CD4-positive, alpha-beta memory T cell (primary cell): ENCODE results near the gene E2F4. TPM values are rescaled to one million over a fixed set of nuclear protein-coding genes. Genes with fewer than 3 reads are reported as not detected.

Experiments used
- CTCF ChIA-PET: fragments of 350-600 bp; sonication (Branson Sonifier 250); formaldehyde crosslinking; loops from one replicate; lab custom pipeline; 2021; ENCODE audit warnings: inconsistent platforms; ENCODE audit not compliant: partially characterized antibody; lab: Charles Lee
- POLR2A ChIA-PET: fragments of 350-600 bp; sonication (Branson Sonifier 250); formaldehyde crosslinking; loops from one replicate; lab custom pipeline; 2021; ENCODE audit not compliant: partially characterized antibody; lab: Charles Lee
- DNase-seq, 5 donors: peaks; one replicate each; pipeline versions ENCODE4 v3.0.0 to v3.0.0-alpha.2; 2020 to 2022; ENCODE audit warnings: mixed read lengths in 1 of 5
- H3K27ac ChIP-seq: one replicate; pipeline ENCODE4 v1.7.0; 2013; ENCODE audit warnings: low read depth, low read length
- H3K27me3 ChIP-seq: 2 replicates; pipeline ENCODE4 v1.7.0; 2013; ENCODE audit warnings: mild to moderate bottlenecking, low read length, moderate library complexity; ENCODE audit not compliant: insufficient read depth
- H3K36me3 ChIP-seq: 2 replicates; pipeline ENCODE4 v1.7.0; 2013; ENCODE audit warnings: mild to moderate bottlenecking, low read length, moderate library complexity; ENCODE audit not compliant: insufficient read depth
- H3K4me1 ChIP-seq: 2 replicates; pipeline ENCODE4 v1.7.0; 2013; ENCODE audit warnings: mild to moderate bottlenecking, low read length, moderate library complexity; ENCODE audit not compliant: insufficient read depth
- H3K4me3 ChIP-seq, 2 donors: one replicate each; pipeline ENCODE4 v1.7.0; 2013; ENCODE audit warnings: low read length in 2 of 2, mild to moderate bottlenecking in 1 of 2
- H3K9me3 ChIP-seq, 2 donors: one replicate each; pipeline ENCODE4 v1.7.0; 2013; ENCODE audit warnings: low read length in 2 of 2, control low read depth in 1 of 2; ENCODE audit not compliant: control insufficient read depth in 1 of 2
- H3K27ac Mint-ChIP-seq, 7 donors: one replicate each; pipeline ENCODE4 v1.8.0; 2020 to 2021; ENCODE audit warnings: mixed read lengths in 7 of 7, mild to moderate bottlenecking in 6 of 7, inconsistent platforms in 3 of 7, moderate library complexity in 3 of 7
- H3K27me3 Mint-ChIP-seq, 2 donors: one replicate each; pipeline ENCODE4 v1.8.0; 2020 to 2021; ENCODE audit warnings: mixed read lengths in 2 of 2
- H3K36me3 Mint-ChIP-seq, 2 donors: one replicate each; pipeline ENCODE4 v1.8.0; 2020 to 2021; ENCODE audit warnings: mixed read lengths in 2 of 2, inconsistent platforms in 1 of 2, mild to moderate bottlenecking in 1 of 2
- H3K4me1 Mint-ChIP-seq, 4 donors: one replicate each; pipeline ENCODE4 v1.8.0; 2020 to 2021; ENCODE audit warnings: mixed read lengths in 4 of 4, mild to moderate bottlenecking in 1 of 4
- H3K4me3 Mint-ChIP-seq, 8 donors: one replicate each; pipeline ENCODE4 v1.8.0; 2020 to 2021; ENCODE audit warnings: mixed read lengths in 8 of 8, mild to moderate bottlenecking in 7 of 8, moderate library complexity in 6 of 8, inconsistent platforms in 3 of 8
- H3K9me3 Mint-ChIP-seq, 8 donors: one replicate each; pipeline ENCODE4 v1.8.0; 2020 to 2021; ENCODE audit warnings: mixed read lengths in 8 of 8, mild to moderate bottlenecking in 5 of 8, inconsistent platforms in 3 of 8, moderate library complexity in 1 of 8
- intact Hi-C: fragments of 100-400 bp; cut with micrococcal nuclease; formaldehyde crosslinking; loops from one replicate; pipeline ENCODE4 v1.15.1; 2023
- polyA plus RNA-seq, 2 donors: library from polyadenylated mRNA; unstranded; fragments of 300-500 nt; fragmentation: Illumina TruSeq; gene quantifications; one replicate each; pipeline ENCODE4 v1.2.3, GENCODE V29; 2021
- total RNA-seq, 2 experiments: library from RNA; stranded (reverse); gene quantifications; one replicate each; pipeline ENCODE4 v1.2.3, GENCODE V29; 2021

E2F4 gene, protein sequence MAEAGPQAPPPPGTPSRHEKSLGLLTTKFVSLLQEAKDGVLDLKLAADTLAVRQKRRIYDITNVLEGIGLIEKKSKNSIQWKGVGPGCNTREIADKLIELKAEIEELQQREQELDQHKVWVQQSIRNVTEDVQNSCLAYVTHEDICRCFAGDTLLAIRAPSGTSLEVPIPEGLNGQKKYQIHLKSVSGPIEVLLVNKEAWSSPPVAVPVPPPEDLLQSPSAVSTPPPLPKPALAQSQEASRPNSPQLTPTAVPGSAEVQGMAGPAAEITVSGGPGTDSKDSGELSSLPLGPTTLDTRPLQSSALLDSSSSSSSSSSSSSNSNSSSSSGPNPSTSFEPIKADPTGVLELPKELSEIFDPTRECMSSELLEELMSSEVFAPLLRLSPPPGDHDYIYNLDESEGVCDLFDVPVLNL
- total RNA-seq (10 to 100 TPM; 87.3 to 91.3 TPM), polyA plus RNA-seq (10 to 100 TPM; 53.6 to 81.1 TPM)

DNA sequence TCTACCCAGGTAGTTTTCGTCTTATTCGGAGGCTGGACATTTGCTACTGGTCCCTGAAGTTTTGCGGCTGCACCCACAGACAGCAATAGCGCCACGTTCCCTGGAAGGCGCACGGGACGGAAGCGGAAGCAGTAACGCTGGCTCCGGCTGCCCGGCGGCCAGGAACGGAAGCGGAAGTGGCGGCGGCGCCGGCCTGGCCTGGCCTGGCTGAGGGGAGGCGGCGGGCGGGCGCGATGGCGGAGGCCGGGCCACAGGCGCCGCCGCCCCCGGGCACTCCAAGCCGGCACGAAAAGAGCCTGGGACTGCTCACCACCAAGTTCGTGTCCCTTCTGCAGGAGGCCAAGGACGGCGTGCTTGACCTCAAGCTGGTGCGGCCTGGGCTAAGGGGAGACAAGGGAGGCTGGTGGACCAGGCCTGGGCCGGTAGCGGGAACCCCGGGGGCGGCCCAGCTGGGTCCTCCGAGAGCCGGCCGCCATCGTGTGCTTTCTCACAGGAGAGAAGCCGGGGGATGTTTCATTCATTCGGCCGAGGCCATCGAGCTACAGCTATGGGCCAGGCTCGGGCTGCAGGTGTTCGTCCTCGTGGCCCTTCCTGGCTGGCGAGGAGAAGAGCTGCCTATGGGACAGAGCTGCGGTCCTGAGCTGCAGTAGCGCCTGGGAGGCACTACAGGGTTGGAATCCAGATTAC lies at the start of gene E2F4:
Gene E2F4, plus strand, starts transcription at position 161 of the 687 bp plus-strand sequence. Its CDS starts 73 bp downstream, at position 234.
- peak within 1 kb of the TSS; percentile 80 for H3K27ac ChIP-seq
- Mint-ChIP-seq H3K27me3 (no peaks in the 10 kb centered on the region), H3K36me3 (peaks cover 17 to 44% of the 10 kb centered on the region in 2 donors), H3K4me3 (peak within 1 kb of the TSS; percentile 86 to 96 (median 90)), H3K9me3 (peaks cover 0 to 2% (median 0%) of the 10 kb centered on the region in 8 donors), H3K27ac (peak within 1 kb of the TSS; percentile 84 to 95 (median 91)), H3K4me1 (peaks cover 24 to 50% (median 41%) of the 10 kb centered on the region in 4 donors)
- peaks cover 30% of the 10 kb centered on the region for H3K4me1 ChIP-seq
- intact Hi-C loops: loop anchor here (2.0 kb wide), 2 partner anchors 35 to 55 kb away; partner anchors contain the start of genes FHOD1 and TMEM208
- CTCF ChIA-PET: interaction anchor here (1.1 to 1.7 kb wide), 4 partner anchors 9 to 35 kb away, joined by 3 to 4 read pairs (median 4); partner anchors contain the start of genes FBXL8 and TRADD
- peak within 1 kb of the TSS; percentile 84 to 87 for H3K4me3 ChIP-seq
- H3K27me3 ChIP-seq: no peaks in the 10 kb centered on the region
- no peaks in the 10 kb centered on the region for H3K9me3 ChIP-seq
- POLR2A ChIA-PET: interaction anchor here (0.7 to 2.4 kb wide), 16 partner anchors 10 to 299 kb away, joined by 3 to 15 read pairs (median 4); partner anchors contain the start of genes HSF4 and TMEM208
- DNase-seq: peak; percentile 80 to 85 (median 83)
- H3K36me3 ChIP-seq: peaks cover 34% of the 10 kb centered on the region

DNA sequence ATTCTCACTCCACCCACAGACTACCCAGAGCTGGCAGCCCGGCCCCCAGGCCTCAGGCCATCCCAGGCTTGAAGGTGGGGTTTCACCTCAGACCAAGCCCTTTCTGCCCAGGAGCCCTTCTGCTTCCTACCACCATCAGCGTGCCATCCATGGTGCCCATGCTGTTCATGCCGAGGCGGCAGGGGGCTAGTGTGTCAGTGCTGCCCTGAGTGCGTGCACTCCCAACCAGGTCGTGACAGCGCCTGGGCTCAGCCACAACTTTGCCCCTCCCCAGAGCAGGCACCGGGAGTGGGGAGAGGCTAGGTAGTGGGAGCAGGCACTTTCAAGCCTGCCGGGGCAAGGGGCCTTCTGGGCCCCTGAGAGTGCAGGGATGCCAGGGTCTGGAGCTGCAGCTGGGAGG lies 49.6 kb upstream of the E2F4 start:
- no peaks in the 10 kb centered on the region for H3K4me1 ChIP-seq
- H3K27me3 ChIP-seq: no peaks in the 10 kb centered on the region
- Mint-ChIP-seq H3K36me3 (peaks cover 32 to 61% of the 10 kb centered on the region in 2 donors), H3K4me1 (peaks cover 0 to 1% (median 0%) of the 10 kb centered on the region in 4 donors), H3K27me3 (no peaks in the 10 kb centered on the region), H3K4me3 (no peak overlapping the region), H3K27ac (no peak overlapping the region), H3K9me3 (no peaks in the 10 kb centered on the region)
- H3K36me3 ChIP-seq: peaks cover 40% of the 10 kb centered on the region
- no peak overlapping the region for H3K4me3 ChIP-seq
- POLR2A ChIA-PET: interaction anchor here (1.6 kb wide), 1 partner anchor 13 kb away, joined by 4 read pairs; no protein-coding TSS in a partner anchor
- H3K9me3 ChIP-seq: no peaks in the 10 kb centered on the region
- H3K27ac ChIP-seq: no peak overlapping the region
- no peak for DNase-seq
- intact Hi-C loops: no loop called here
- CTCF ChIA-PET: interaction anchor here (0.7 to 1.5 kb wide), 3 partner anchors 10 to 125 kb away, joined by 3 to 6 read pairs (median 3); no protein-coding TSS in a partner anchor

DNA sequence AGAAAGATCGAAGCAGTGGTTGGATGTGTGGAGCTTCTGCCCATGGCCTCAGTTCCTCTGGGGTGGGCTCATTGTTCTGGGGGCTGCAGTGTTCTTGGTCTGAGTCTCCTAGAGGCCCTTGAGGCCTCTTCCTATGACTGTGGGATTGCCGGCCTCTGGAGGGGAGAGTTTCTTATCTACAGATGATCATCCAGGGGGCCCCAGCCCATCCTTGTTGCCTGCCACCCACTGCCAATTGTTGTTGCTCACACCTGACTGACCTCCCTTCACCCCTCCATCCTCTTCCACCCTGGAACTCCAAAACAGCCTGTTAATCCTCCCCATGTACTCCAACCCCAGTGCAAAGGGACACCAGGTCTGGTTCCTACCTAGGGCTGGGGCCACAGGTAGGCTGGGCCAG lies 47.0 kb upstream of the E2F4 start:
- Mint-ChIP-seq H3K9me3 (peaks cover 0 to 5% (median 0%) of the 10 kb centered on the region in 8 donors), H3K27me3 (no peaks in the 10 kb centered on the region), H3K36me3 (peaks cover 42 to 50% of the 10 kb centered on the region in 2 donors), H3K4me1 (peaks cover 2 to 12% (median 4%) of the 10 kb centered on the region in 4 donors), H3K4me3 (no peak overlapping the region), H3K27ac (peak overlapping the region in 3 of 7 donors; percentile 16 to 79 (median 53))
- Histone ChIP-seq H3K4me3 (no peak overlapping the region), H3K27me3 (no peaks in the 10 kb centered on the region), H3K36me3 (peaks cover 29% of the 10 kb centered on the region), H3K27ac (no peak overlapping the region), H3K9me3 (no peaks in the 10 kb centered on the region), H3K4me1 (no peaks in the 10 kb centered on the region)
- intact Hi-C loops: no loop called here
- ChIA-PET CTCF (interaction anchor here (0.8 kb wide), 1 partner anchor 10 kb away, joined by 3 read pairs; no protein-coding TSS in a partner anchor), POLR2A (interaction anchor here (1.0 to 1.7 kb wide), 2 partner anchors 9 to 15 kb away, joined by 3 to 4 read pairs; partner anchors contain the start of genes FBXL8 and TRADD)
- no peak for DNase-seq

DNA sequence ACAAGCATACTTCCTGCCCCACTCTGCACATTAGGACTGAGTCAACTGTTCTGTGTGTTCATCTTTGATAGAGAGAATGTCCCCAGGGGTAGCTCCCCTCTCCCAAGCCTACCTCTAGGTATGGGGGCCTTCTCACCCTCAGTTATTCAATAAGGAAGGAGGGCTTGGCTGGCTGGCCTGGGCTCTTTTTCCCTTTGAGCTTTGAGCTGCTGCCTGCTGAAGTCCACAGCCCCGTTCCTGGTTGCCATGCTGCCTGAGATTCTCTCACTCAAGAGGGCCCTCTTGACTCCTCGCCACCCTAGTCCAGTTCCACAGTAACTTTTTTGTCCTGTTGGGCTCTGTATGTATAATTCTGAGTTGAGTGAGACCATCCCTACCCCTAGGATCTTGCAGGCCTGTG lies 46.2 kb upstream of the E2F4 start:
- Histone ChIP-seq H3K4me3 (no peak overlapping the region), H3K4me1 (peaks cover under 1% of the 10 kb centered on the region), H3K9me3 (no peaks in the 10 kb centered on the region), H3K27ac (no peak overlapping the region), H3K36me3 (peaks cover 21% of the 10 kb centered on the region), H3K27me3 (no peaks in the 10 kb centered on the region)
- ChIA-PET CTCF (interaction anchor here (0.8 kb wide), 1 partner anchor 10 kb away, joined by 3 read pairs; no protein-coding TSS in a partner anchor), POLR2A (no interaction called here)
- Mint-ChIP-seq H3K4me1 (peaks cover 2 to 12% (median 4%) of the 10 kb centered on the region in 4 donors), H3K4me3 (no peak overlapping the region), H3K36me3 (peaks cover 34 to 42% of the 10 kb centered on the region in 2 donors), H3K27ac (peak overlapping the region in 2 of 7 donors; percentile 22 to 77), H3K9me3 (peaks cover 0 to 5% (median 0%) of the 10 kb centered on the region in 8 donors), H3K27me3 (no peaks in the 10 kb centered on the region)
- no peak for DNase-seq
- intact Hi-C loops: no loop called here

DNA sequence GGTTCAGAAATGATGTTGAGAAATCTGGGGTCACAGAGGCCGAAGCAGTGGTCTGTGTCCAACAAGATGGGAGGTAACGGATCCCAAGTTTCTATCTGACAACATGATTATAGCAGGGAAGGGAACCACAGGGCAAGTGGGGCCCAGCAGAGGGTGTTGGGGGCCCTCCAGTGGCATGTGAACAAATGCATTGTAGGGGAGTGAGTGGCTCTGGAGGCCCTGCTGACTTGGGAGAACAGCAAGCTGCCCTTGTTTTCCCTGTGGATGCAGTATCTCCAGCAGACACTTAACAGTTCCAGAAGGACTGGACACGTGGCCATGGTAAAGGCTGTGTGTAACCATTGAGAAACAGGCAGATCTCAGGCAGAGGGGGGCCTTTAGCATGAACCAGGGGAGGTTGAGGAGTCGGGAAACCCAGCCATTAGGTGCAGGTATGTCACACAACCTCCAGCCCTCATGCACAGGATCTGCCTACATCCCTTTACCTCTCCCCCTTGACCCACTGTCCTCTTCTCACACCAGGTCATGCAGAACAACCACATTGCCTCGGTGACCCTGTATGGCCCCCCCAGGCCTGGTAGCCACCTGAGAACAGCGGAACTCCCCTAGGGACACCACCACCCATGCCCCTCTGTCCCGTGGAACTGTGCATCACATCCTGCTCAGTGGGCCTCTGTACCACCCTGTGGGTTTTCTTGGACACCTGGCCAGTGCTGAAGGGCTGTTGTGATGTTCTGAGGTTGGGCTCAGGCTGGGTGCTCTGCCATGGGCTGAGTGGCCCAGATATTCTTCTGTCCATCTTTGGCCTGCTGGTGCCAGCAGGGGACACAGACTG lies 45.2 kb upstream of the E2F4 start:
- CTCF ChIA-PET: no interaction called here

DNA sequence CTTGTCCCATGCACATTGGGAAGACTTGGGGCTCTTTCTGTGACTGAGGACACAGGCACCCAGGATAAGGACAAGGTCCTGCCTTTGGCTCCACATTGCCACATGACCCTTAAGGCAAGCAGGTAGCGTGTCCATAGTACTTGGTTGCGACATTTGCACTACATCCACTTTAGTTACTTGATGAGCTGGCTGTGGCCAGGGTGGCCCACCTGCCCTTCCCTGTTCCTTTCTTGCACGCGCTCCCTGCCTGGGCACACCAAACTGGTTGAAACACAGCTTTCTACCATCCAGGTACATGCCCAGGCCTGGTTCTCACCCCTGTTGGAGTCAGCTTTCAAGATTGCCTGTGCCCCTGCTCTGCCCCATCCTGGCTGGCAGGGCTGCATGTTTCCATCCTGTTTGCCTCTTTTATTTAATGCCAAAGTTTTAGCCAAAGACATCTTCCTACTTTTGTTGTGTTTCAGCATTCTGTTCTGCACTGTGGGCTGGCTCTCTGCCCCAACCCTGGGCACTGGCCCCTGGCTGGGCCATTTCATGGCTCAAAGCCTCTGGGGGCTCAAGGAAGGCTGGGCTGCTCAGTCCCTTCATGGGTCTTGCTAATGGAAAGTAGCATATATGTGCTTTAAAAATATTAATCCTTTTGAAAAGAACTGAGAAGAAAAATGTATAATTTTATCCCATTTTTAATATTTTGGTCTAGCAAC lies 44.4 kb upstream of the E2F4 start:
- H3K36me3 ChIP-seq: peaks cover 13% of the 10 kb centered on the region
- H3K36me3 Mint-ChIP-seq: peaks cover 25 to 37% of the 10 kb centered on the region in 2 donors
- peak overlapping the region in 3 of 7 donors; percentile 50 to 85 (median 75) for H3K27ac Mint-ChIP-seq

More for the DNA sequence above, 45.2 kb upstream of the E2F4 start:
- H3K27ac ChIP-seq: no peak overlapping the region
- H3K27ac Mint-ChIP-seq: peak overlapping the region in 2 of 7 donors; percentile 12 to 63
- H3K4me1 Mint-ChIP-seq: peaks cover 5 to 21% (median 11%) of the 10 kb centered on the region in 4 donors
- H3K36me3 Mint-ChIP-seq: peaks cover 29 to 37% of the 10 kb centered on the region in 2 donors
- intact Hi-C loops: no loop called here
- POLR2A ChIA-PET: interaction anchor here (1.1 kb wide), 1 partner anchor 17 kb away, joined by 4 read pairs; no protein-coding TSS in a partner anchor
- H3K4me3 Mint-ChIP-seq: no peak overlapping the region
- H3K9me3 ChIP-seq: no peaks in the 10 kb centered on the region
- H3K27me3 ChIP-seq: no peaks in the 10 kb centered on the region
- peaks cover 0 to 5% (median 0%) of the 10 kb centered on the region in 8 donors for H3K9me3 Mint-ChIP-seq
- H3K36me3 ChIP-seq: peaks cover 13% of the 10 kb centered on the region
- H3K4me1 ChIP-seq: peaks cover 11% of the 10 kb centered on the region
- no peaks in the 10 kb centered on the region for H3K27me3 Mint-ChIP-seq
- no peak for DNase-seq
- no peak overlapping the region for H3K4me3 ChIP-seq

More for the DNA sequence above, 44.4 kb upstream of the E2F4 start:
- no peaks in the 10 kb centered on the region for H3K27me3 Mint-ChIP-seq
- DNase-seq: no peak
- intact Hi-C loops: no loop called here
- no peak overlapping the region for H3K4me3 Mint-ChIP-seq
- no peak overlapping the region for H3K27ac ChIP-seq
- CTCF ChIA-PET: no interaction called here
- POLR2A ChIA-PET: interaction anchor here (1.1 kb wide), 1 partner anchor 16 kb away, joined by 4 read pairs; no protein-coding TSS in a partner anchor
- peaks cover 0 to 5% (median 0%) of the 10 kb centered on the region in 8 donors for H3K9me3 Mint-ChIP-seq
- H3K9me3 ChIP-seq: no peaks in the 10 kb centered on the region
- H3K4me1 Mint-ChIP-seq: peaks cover 6 to 28% (median 14%) of the 10 kb centered on the region in 4 donors
- no peaks in the 10 kb centered on the region for H3K27me3 ChIP-seq
- no peak overlapping the region for H3K4me3 ChIP-seq
- peaks cover 11% of the 10 kb centered on the region for H3K4me1 ChIP-seq
